ENCODE measurements around the gene PACRG.

DNA sequence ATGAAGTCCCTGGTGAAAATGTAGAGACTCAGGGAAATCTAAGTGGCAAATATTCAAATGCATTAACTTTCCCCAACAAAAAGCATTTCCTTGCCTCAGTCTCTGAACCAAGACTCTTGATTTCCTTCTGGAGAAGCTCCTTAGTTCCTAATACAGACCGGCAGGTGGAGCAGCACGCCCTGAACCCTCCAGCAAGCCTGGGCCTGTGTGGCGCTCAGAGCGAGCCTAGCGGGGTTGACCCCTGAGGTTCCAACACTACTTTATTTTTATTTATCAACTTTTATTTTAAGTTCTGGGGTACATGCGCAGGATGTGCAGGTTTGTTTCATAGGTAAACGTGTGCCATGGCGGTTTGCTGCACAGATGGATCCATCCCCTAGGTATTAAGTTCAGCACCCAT lies 50.8 kb downstream of the PACRG start:
- TF ChIP-seq EZH2 (IDR thresholded peaks at IDR 0.05; ENCODE audit: insufficient read depth, poor library complexity, severe bottlenecking) (no peak), EZH2phosphoT487 (IDR thresholded peaks at IDR 0.05; ENCODE audit: insufficient read depth, low read depth) (no peak)
